NCI-H1694 (cell line): ENCODE data around the gene IPO7.
"Not testable (repeated sequence)": the region's sequence is repeated elsewhere in the genome, so short reads cannot be mapped to it uniquely, and the experiment has no call there.

Source experiments
- DNase-seq: peaks from one replicate; lab custom pipeline; 2025; lab: John Stamatoyannopoulos, UW

IPO7 gene

GRCh38 chr11:9384535-9385326, at the start of gene IPO7:
IPO7 (plus strand) TSS chr11:9384652; CDS start chr11:9384764, 112 bp downstream.
- DNase-seq = peak; percentile 73

DNA sequence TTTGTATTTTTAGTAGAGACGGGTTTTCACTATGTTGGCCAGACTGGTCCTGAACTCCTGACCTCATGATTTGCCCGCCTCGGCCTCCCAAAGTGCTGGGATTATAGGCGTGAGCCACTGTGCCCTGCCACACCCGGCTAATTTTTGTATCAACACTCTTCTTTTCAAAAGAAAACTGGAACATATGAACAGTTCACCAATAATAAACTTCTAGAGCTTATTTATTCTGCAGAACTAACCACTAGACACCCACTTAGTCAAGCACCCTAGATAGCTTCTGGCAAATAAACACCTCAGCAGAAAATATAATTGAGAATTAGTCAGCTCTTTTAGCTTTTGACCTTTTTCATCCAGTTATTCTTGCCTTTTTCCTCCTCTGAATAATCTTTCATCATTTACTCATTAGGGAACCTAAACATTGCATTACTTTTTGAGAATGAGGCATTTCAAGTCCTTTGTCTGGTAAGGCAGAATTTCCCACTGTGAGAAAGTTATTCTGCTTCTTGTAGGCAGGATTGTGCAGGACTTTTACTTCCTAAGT, 42.7 kb upstream of the IPO7 start:
- DNase-seq = no peak

DNA sequence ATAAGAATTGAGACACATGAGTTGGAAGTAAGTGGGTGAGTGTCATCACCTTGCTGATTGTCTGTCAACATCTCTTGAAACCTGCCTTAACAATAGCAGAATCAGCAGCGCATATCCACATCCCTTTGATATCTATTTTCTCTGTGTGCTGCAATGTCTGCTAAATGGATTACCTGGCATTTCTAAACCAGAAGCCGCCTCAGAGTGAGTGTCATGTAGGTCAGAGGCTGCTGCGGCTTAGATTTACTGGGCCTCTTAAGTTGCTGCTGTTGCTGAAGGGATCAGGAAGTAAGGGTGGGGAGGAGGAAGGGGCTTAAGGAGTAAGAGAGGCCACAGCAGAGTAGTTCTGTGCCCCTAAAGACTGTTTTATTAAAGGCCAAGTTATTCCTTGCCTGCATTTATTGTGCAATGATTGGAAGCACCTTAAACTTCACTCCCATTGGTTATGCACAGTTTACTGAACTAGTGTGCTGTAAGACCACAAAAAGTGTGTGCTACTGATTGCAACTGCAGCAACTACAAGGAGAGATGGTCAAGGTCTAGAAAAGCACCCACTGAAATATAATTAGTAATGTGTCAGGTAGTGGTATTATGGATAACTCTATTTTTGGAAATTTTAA, 40.3 kb upstream of the IPO7 start:
- no peak for DNase-seq

DNA sequence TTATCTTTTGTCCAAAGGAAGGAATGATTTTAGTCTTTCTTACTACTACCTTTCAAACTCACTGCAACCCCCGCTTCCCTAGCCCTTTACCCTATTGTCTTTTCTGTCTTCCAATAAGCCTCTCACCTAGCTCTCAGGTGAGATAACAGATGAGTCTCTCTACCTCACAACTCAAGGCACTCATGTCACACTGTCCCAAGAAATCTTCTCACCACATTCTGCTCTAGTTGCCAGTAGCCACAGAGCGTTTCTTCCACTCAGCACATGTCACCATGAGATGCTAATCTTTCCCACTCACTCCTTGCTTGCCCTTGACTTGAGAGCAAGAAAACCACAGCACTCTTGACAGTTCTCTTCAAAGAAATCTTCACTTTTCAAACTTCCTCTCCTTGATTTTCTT, 37.4 kb upstream of the IPO7 start:
- no peak for DNase-seq

GRCh38 chr11:9347779-9348178, 36.7 kb upstream of the IPO7 start:
- DNase-seq = not testable (repeated sequence)

GRCh38 chr11:9351321-9351881, 33.1 kb upstream of the IPO7 start:
- no peak for DNase-seq

DNA sequence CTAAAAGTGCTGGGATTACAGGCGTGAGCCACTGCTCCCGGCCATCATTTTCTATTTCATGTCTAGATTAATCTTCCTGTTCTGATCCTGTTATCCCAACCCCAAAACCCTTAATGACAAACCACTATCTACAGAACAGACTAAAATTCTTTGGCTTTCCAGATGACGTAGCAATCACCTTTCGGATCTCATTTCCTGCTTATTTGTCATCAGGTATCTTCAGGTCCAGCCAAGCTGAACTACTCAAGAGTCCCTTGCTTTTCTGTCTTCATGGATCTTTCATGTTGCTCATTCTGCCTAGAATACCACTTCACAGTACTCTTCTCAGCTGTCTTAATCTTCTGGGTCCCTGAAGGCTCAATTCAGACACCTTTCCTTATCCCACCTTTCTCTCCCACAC, 27.4 kb upstream of the IPO7 start:
- no peak for DNase-seq

- DNase-seq = not testable (repeated sequence)
Measured at GRCh38 chr11:9360862-9361622, 23.4 kb upstream of the IPO7 start.

DNA sequence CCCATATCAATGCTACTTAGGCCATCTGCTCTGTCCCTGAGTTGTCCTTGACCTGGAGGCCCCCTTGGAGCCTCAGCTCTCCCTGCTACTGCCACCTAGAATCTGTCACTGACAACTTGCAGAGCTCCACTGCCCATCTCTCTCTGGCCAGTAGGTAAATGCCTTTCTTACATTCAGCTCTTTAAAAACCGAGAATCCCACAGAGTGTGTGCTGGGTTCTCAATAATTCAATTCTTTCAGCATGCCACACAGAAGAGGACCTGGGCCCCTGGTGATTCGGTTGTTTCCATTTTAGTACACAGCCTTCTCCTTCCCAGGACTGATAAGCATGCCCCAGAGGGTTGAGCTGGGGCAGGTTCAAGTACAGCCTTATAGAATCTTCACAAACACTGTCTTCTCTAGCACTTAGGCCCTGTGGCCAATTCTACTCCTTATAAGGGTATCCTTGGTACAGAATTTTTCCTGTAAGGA, 22.0 kb upstream of the IPO7 start:
- DNase-seq = no peak

GRCh38 chr11:9363954-9364912, 20.2 kb upstream of the IPO7 start:
- DNase-seq = peak; percentile 28

DNA sequence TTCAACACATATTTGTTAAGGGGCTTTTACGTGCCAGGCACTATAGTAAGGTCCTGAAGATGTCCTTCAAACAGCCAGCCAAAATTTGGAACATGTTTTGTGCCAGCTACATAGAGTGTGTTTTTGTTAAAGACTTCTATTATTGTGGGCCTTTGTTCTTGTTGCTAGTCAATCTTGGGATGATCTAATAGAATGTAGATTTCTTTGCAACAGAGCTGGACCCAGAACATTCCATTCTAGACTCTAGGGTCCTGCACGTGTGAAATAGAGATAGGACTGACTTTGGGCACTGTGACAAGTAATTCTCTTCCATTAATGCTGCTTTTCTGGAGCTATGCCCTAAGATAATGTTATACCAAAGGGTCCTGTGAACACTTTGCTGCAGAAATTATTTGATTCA, 16.9 kb upstream of the IPO7 start:
- no peak for DNase-seq

GRCh38 chr11:9377036-9377435, 7.4 kb upstream of the IPO7 start:
- no peak for DNase-seq

- DNase-seq = no peak
Measured at GRCh38 chr11:9379041-9379440, 5.4 kb upstream of the IPO7 start.

DNA sequence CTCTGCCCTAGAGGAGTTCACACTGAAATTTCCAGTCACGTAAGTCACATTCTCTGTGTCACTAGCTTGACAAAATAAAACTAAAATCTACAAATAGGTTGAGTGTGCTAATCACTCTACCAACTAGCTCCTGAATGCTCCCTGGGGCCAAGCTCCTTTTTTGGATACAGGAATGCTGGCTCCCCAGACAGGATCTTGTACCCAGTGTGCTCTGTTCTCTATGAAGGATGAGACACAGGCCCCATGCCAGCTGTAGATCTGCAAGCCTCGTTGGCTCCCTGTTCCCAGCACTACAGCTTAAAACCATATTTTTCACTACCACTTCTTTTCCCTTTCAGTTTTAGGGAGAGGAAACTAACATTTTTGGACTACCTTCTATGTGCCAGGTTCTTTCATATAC, 3.7 kb upstream of the IPO7 start:
- no peak for DNase-seq

- no peak for DNase-seq
Measured at GRCh38 chr11:9385327-9385899, 961 bp downstream of the IPO7 start.

- no peak for DNase-seq
Measured at GRCh38 chr11:9386086-9386485, 1.6 kb downstream of the IPO7 start.

GRCh38 chr11:9386901-9387300, 2.4 kb downstream of the IPO7 start:
- no peak for DNase-seq

DNA sequence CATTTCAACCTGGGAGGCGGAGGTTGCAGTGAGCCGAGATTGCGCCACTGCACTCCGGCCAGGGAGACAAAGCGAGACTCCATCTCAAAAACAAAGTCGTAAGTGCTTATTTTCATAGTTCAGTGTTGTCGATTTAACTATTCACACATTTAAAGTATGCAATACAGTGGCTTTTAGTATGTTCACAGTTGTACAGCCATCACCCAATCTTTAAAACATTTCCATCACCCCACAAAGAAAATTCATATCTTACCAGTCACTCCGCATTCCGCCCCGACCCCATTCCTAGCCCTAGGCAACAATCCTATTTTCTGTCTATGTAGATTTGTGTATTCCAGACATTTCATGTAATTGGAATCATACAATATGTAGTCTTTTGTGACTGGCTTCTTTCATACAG, 11.9 kb downstream of the IPO7 start:
- DNase-seq = no peak

GRCh38 chr11:9396752-9397151, 12.3 kb downstream of the IPO7 start:
- DNase-seq = no peak
